Measurements from ENCODE around the gene P2RX7.

P2RX7 gene

DNA sequence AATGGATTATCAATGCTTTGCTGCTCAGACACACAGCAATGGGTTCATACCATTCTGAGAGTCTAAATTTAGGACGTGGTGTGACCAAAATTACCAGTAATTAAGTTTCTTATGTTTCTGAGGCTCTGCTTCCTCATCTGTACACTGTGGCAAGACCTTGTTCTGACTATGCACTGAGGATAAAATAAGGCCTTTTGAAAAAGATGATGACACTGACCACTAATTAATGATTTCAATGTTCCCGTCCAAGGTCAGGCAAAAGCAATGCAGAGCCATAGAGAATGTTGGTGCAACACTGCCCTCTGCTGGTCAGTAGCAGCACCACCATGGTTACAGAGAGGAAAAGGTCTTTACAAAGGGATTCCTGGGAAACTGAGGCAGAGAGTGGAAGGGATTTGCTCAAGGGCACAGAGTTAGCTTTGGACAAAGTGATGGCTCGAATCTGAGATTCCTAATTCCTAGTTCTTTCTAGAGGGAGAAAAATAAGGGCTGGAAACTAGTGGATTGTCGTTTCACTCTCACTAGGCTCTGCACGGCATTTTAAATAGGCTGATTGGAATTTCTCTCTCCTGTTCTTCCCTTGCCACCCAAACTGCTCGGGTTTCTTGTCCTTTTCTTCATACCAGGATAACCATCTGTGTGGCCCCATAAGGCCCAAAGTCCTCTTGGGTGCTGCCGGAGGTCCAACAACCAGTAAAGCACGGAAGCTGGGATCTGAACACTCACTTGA, 22.3 kb upstream of the P2RX7 start:
- H3K27ac ChIP-seq (ENCODE audit: insufficient read depth in 1 of 2, low read depth in 1 of 2, low read length in 2 of 2, poor library complexity in 1 of 2, severe bottlenecking in 2 of 2) = no peak overlapping the region
- CTCF ChIA-PET = interaction anchor here (0.7 to 7.4 kb wide), 11 partner anchors 9 to 461 kb away, joined by 3 to 64 read pairs (median 3); no protein-coding TSS in a partner anchor
- DNase-seq = peak; percentile 63 to 76 (median 70)
- no peak overlapping the region for H3K4me3 ChIP-seq (ENCODE audit: control insufficient read depth in 1 of 7, extremely low read depth in 1 of 7, insufficient read depth in 4 of 7, low read depth in 2 of 7, low read length in 6 of 7)
- peaks cover 0 to 15% (median 12%) of the 10 kb centered on the region in 4 experiments for H3K4me1 ChIP-seq (ENCODE audit: control extremely low read depth in 1 of 4, control insufficient read depth in 4 of 4, insufficient read depth in 4 of 4, low read length in 3 of 4)
- WGBS (ENCODE audit: insufficient coverage) = 48% methylated on average over 6 of the region's 8 CpGs
- H3K27me3 ChIP-seq (replicated peaks in 2 of 5; ENCODE audit: control insufficient read depth in 4 of 5, insufficient read depth in 5 of 5, low read length in 4 of 5) = no peaks in the 10 kb centered on the region
- H3K36me3 ChIP-seq (ENCODE audit: control insufficient read depth in 4 of 4, insufficient read depth in 4 of 4, low read length in 3 of 4) = no peaks in the 10 kb centered on the region
- POLR2A ChIA-PET = no interaction called here
- no peaks in the 10 kb centered on the region for H3K9me3 ChIP-seq (ENCODE audit: control extremely low read depth in 1 of 5, control insufficient read depth in 4 of 5, insufficient read depth in 2 of 5, low read depth in 1 of 5, low read length in 4 of 5)

DNA sequence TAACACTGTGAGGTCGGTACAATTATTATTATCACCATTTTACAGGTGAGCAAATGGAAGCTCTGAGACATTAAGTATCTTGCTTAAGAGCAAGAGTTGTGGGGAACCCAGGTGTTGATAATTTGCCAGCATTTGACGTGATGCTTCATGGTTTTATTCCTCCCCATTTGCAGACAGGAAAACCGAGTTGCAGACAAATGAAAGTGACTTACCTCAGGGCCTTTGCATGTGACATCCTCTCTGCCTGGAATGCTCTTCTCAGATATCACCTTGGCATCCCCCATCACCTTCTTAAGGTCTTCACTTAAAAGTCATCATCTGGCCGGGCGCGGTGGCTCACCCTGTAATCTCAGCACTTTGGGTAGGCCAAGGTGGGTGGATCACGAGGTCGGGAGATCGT, 21.0 kb upstream of the P2RX7 start:
- Histone ChIP-seq H3K27ac (ENCODE audit: insufficient read depth in 1 of 2, low read depth in 1 of 2, low read length in 2 of 2, poor library complexity in 1 of 2, severe bottlenecking in 2 of 2) (no peak overlapping the region), H3K4me3 (ENCODE audit: control insufficient read depth in 1 of 7, extremely low read depth in 1 of 7, insufficient read depth in 4 of 7, low read depth in 2 of 7, low read length in 6 of 7) (no peak overlapping the region), H3K36me3 (ENCODE audit: control insufficient read depth in 4 of 4, insufficient read depth in 4 of 4, low read length in 3 of 4) (no peaks in the 10 kb centered on the region), H3K9me3 (ENCODE audit: control extremely low read depth in 1 of 5, control insufficient read depth in 4 of 5, insufficient read depth in 2 of 5, low read depth in 1 of 5, low read length in 4 of 5) (no peaks in the 10 kb centered on the region), H3K27me3 (replicated peaks in 2 of 5; ENCODE audit: control insufficient read depth in 4 of 5, insufficient read depth in 5 of 5, low read length in 4 of 5) (no peaks in the 10 kb centered on the region), H3K4me1 (ENCODE audit: control extremely low read depth in 1 of 4, control insufficient read depth in 4 of 4, insufficient read depth in 4 of 4, low read length in 3 of 4) (peaks cover 0 to 15% (median 12%) of the 10 kb centered on the region in 4 experiments)
- ChIA-PET POLR2A (no interaction called here), CTCF (interaction anchor here (1.2 to 7.4 kb wide), 6 partner anchors 10 to 112 kb away, joined by 3 to 64 read pairs (median 6); no protein-coding TSS in a partner anchor)
- DNase-seq = no peak
- WGBS (ENCODE audit: insufficient coverage) = 68% methylated on average over 6 of the region's 9 CpGs

DNA sequence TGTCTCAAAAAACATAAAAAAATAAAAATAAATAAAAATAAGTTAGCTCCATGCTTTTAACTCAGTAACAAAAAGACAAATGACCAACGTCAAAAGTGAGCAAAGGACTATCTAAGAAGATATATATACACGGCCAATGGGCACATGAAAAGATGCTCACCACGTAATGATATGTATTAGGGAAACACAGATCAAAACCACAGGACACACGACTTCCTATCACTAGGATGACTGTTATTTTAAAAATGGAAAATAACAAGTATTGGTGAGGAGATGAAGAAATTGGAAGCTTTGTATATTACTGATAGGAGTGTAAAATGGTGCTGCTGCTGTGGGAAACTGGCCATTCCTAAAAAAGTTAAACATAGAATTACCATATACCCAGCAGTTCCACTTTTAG, 20.2 kb upstream of the P2RX7 start:
- POLR2A ChIA-PET = interaction anchor here (0.6 kb wide), 1 partner anchor 14 kb away, joined by 3 read pairs; no protein-coding TSS in a partner anchor
- peak in 2 of 3 donors; percentile 39 to 42 for DNase-seq
- Histone ChIP-seq H3K4me3 (ENCODE audit: control insufficient read depth in 1 of 7, extremely low read depth in 1 of 7, insufficient read depth in 4 of 7, low read depth in 2 of 7, low read length in 6 of 7) (no peak overlapping the region), H3K27me3 (replicated peaks in 2 of 5; ENCODE audit: control insufficient read depth in 4 of 5, insufficient read depth in 5 of 5, low read length in 4 of 5) (no peaks in the 10 kb centered on the region), H3K27ac (ENCODE audit: insufficient read depth in 1 of 2, low read depth in 1 of 2, low read length in 2 of 2, poor library complexity in 1 of 2, severe bottlenecking in 2 of 2) (no peak overlapping the region), H3K36me3 (ENCODE audit: control insufficient read depth in 4 of 4, insufficient read depth in 4 of 4, low read length in 3 of 4) (no peaks in the 10 kb centered on the region), H3K9me3 (ENCODE audit: control extremely low read depth in 1 of 5, control insufficient read depth in 4 of 5, insufficient read depth in 2 of 5, low read depth in 1 of 5, low read length in 4 of 5) (no peaks in the 10 kb centered on the region), H3K4me1 (ENCODE audit: control extremely low read depth in 1 of 4, control insufficient read depth in 4 of 4, insufficient read depth in 4 of 4, low read length in 3 of 4) (peaks cover 0 to 15% (median 12%) of the 10 kb centered on the region in 4 experiments)
- no CpG with 5 or more reads among the region's 4 CpGs for WGBS (ENCODE audit: insufficient coverage)
- CTCF ChIA-PET = interaction anchor here (1.2 to 7.4 kb wide), 6 partner anchors 10 to 111 kb away, joined by 3 to 64 read pairs (median 6); no protein-coding TSS in a partner anchor

DNA sequence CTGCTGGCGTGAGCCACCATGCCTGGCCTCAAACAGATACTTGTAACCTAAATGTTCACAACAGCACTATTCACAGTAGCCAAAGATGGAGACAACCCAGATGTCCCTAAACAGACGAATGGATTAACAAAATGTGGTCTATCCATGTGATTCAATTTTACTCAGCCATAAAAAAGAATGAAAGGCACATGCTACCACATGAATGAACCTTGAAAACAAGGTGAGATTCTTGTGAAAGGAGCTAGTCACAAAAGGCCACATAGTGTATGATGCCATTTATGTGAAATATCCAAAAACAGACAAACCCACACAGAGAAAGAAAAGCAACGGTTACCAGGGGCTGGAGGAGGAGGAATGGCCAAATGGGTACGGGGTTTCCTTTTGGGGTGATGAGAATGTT, 19.6 kb upstream of the P2RX7 start:
- Histone ChIP-seq H3K9me3 (ENCODE audit: control extremely low read depth in 1 of 5, control insufficient read depth in 4 of 5, insufficient read depth in 2 of 5, low read depth in 1 of 5, low read length in 4 of 5) (no peaks in the 10 kb centered on the region), H3K36me3 (ENCODE audit: control insufficient read depth in 4 of 4, insufficient read depth in 4 of 4, low read length in 3 of 4) (no peaks in the 10 kb centered on the region), H3K27me3 (replicated peaks in 2 of 5; ENCODE audit: control insufficient read depth in 4 of 5, insufficient read depth in 5 of 5, low read length in 4 of 5) (no peaks in the 10 kb centered on the region), H3K4me3 (ENCODE audit: control insufficient read depth in 1 of 7, extremely low read depth in 1 of 7, insufficient read depth in 4 of 7, low read depth in 2 of 7, low read length in 6 of 7) (no peak overlapping the region), H3K27ac (ENCODE audit: insufficient read depth in 1 of 2, low read depth in 1 of 2, low read length in 2 of 2, poor library complexity in 1 of 2, severe bottlenecking in 2 of 2) (no peak overlapping the region), H3K4me1 (ENCODE audit: control extremely low read depth in 1 of 4, control insufficient read depth in 4 of 4, insufficient read depth in 4 of 4, low read length in 3 of 4) (peaks cover 0 to 15% (median 12%) of the 10 kb centered on the region in 4 experiments)
- WGBS (ENCODE audit: insufficient coverage) = 57% methylated on average over 2 of the region's 4 CpGs
- ChIA-PET CTCF (interaction anchor here (1.2 to 7.4 kb wide), 5 partner anchors 52 to 111 kb away, joined by 3 to 64 read pairs (median 6); no protein-coding TSS in a partner anchor), POLR2A (interaction anchor here (0.6 kb wide), 1 partner anchor 13 kb away, joined by 3 read pairs; no protein-coding TSS in a partner anchor)
- DNase-seq = no peak

DNA sequence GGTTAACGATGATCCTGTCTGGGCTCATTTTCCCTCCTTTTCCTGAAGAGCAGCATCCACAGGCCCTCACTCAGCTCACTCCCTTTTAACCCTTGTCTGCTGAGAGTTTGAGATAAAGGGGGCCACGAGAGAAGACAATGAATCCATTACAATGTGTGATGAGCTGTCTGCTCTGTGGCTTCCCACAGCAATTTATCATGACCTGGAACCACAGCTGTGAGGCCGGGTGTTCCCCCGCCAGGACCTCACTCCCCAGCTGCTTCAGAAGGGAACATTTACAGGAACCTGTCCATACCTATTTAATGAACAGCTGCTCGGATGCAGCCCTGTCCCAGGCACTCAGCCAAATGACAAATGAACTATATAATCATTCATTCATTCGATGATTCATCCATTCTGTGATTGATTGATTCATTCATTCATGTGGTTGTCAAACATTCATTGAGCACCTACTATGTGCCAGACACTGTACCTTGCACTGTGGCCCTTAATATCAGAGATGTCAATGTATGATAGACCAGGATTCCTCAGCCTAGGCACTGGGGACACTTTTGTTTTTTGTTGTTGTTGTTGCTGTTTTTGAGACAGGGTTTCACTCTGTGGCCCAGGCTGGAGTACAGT, 18.5 kb upstream of the P2RX7 start:
- ChIA-PET POLR2A (no interaction called here), CTCF (interaction anchor here (0.7 to 7.4 kb wide), 6 partner anchors 11 to 109 kb away, joined by 3 to 64 read pairs (median 4); no protein-coding TSS in a partner anchor)
- Histone ChIP-seq H3K27ac (ENCODE audit: insufficient read depth in 1 of 2, low read depth in 1 of 2, low read length in 2 of 2, poor library complexity in 1 of 2, severe bottlenecking in 2 of 2) (no peak overlapping the region), H3K9me3 (ENCODE audit: control extremely low read depth in 1 of 5, control insufficient read depth in 4 of 5, insufficient read depth in 2 of 5, low read depth in 1 of 5, low read length in 4 of 5) (no peaks in the 10 kb centered on the region), H3K36me3 (ENCODE audit: control insufficient read depth in 4 of 4, insufficient read depth in 4 of 4, low read length in 3 of 4) (no peaks in the 10 kb centered on the region), H3K4me1 (ENCODE audit: control extremely low read depth in 1 of 4, control insufficient read depth in 4 of 4, insufficient read depth in 4 of 4, low read length in 3 of 4) (peaks cover 0 to 15% (median 12%) of the 10 kb centered on the region in 4 experiments), H3K27me3 (replicated peaks in 2 of 5; ENCODE audit: control insufficient read depth in 4 of 5, insufficient read depth in 5 of 5, low read length in 4 of 5) (no peaks in the 10 kb centered on the region), H3K4me3 (ENCODE audit: control insufficient read depth in 1 of 7, extremely low read depth in 1 of 7, insufficient read depth in 4 of 7, low read depth in 2 of 7, low read length in 6 of 7) (no peak overlapping the region)
- 9% methylated on average over 3 of the region's 6 CpGs for WGBS (ENCODE audit: insufficient coverage)
- peak in 2 of 3 donors; percentile 77 to 84 for DNase-seq

DNA sequence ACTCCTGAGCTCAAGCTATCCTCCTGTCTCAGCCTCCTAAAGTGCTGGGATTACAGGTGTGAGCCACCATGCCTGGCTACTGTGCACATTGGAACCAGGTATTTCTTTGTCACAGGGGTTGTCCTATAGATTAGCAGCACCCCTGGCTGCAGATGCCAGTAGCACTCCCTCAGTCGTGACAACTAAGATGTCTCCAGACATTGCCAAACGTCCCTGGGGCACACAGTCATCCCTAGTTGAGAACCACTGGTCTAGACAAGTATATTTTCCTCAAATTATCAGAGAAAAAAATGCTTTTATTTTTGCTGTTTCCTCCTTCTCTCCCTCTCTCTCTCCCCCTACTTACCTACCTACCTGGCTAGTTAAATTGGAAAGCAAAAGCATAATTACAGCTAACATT, 17.9 kb upstream of the P2RX7 start:
- Histone ChIP-seq H3K27ac (ENCODE audit: insufficient read depth in 1 of 2, low read depth in 1 of 2, low read length in 2 of 2, poor library complexity in 1 of 2, severe bottlenecking in 2 of 2) (no peak overlapping the region), H3K27me3 (replicated peaks in 2 of 5; ENCODE audit: control insufficient read depth in 4 of 5, insufficient read depth in 5 of 5, low read length in 4 of 5) (no peaks in the 10 kb centered on the region), H3K4me3 (ENCODE audit: control insufficient read depth in 1 of 7, extremely low read depth in 1 of 7, insufficient read depth in 4 of 7, low read depth in 2 of 7, low read length in 6 of 7) (no peak overlapping the region), H3K36me3 (ENCODE audit: control insufficient read depth in 4 of 4, insufficient read depth in 4 of 4, low read length in 3 of 4) (no peaks in the 10 kb centered on the region), H3K9me3 (ENCODE audit: control extremely low read depth in 1 of 5, control insufficient read depth in 4 of 5, insufficient read depth in 2 of 5, low read depth in 1 of 5, low read length in 4 of 5) (no peaks in the 10 kb centered on the region), H3K4me1 (ENCODE audit: control extremely low read depth in 1 of 4, control insufficient read depth in 4 of 4, insufficient read depth in 4 of 4, low read length in 3 of 4) (peaks cover 0 to 15% (median 12%) of the 10 kb centered on the region in 4 experiments)
- DNase-seq = no peak
- CTCF ChIA-PET = interaction anchor here (0.7 to 7.4 kb wide), 6 partner anchors 10 to 110 kb away, joined by 3 to 64 read pairs (median 4); no protein-coding TSS in a partner anchor
- POLR2A ChIA-PET = no interaction called here
- WGBS (ENCODE audit: insufficient coverage) = 80% methylated on average over 2 of the region's 2 CpGs
